ENCODE data around the gene R3HDM2. TPM values are rescaled to one million over a fixed set of nuclear protein-coding genes. Genes with fewer than 3 reads are reported as not detected.

The R3HDM2 gene
- total RNA-seq, 4 donors from 2014 or later, result 30.3 to 41.5 (median 35.1) TPM

- TF ChIP-seq EP300 (IDR thresholded peaks at IDR 0.05), result no peak
- no peak for TF ChIP-seq POLR2AphosphoS5 (IDR thresholded peaks at IDR 0.05)
- no peak for TF ChIP-seq POLR2A (IDR thresholded peaks at IDR 0.05; ENCODE audit: low read depth)
- TF ChIP-seq CTCF (IDR thresholded peaks at IDR 0.05), result no peak
- H3K9me3 ChIP-seq, result no peaks in the 10 kb centered on the region
- H3K27ac ChIP-seq (replicated peaks in 1 of 4), result no peak overlapping the region
- no peaks in the 10 kb centered on the region for H3K27me3 ChIP-seq
- peaks cover 72 to 100% (median 89%) of the 10 kb centered on the region in 4 donors for H3K36me3 ChIP-seq
- intact Hi-C loops (cut with DNase I), result no loop called here
- peaks cover 0 to 11% (median 4%) of the 10 kb centered on the region in 4 donors for H3K4me1 ChIP-seq
- no peak for DNase-seq (ENCODE audit: extremely low spot score)
- no peak overlapping the region for H3K4me3 ChIP-seq
- 85% methylated on average over 5 of the region's 11 CpGs for WGBS
These were observed 227.1 kb downstream of the R3HDM2 start for GRCh38 chr12:57203791-57204190.

Small RNAs within 50 kb of the gene (small RNA-seq; reads per million reads assigned to genes)
- gene RNU6-879P, result 0 reads per million in 3 donors

Other genes starting within 250 kb of the R3HDM2 start
- not detected for gene NXPH4, start 214.2 kb downstream of the R3HDM2 start, total RNA-seq
- gene SHMT2, start 201.3 kb downstream of the R3HDM2 start, total RNA-seq, result 10 to 100 TPM; 22.8 to 60.4 (median 34.6) TPM
- 1 to 10 TPM in 2 of 4 donors, under 1 TPM in 2; 0.42 to 1.7 (median 1.2) TPM for gene STAC3, start 179.9 kb downstream of the R3HDM2 start, total RNA-seq
- gene INHBC, start 3.7 kb upstream of the R3HDM2 start, total RNA-seq, result not detected
- gene INHBE, start 24.3 kb upstream of the R3HDM2 start, total RNA-seq, result not detected
- gene GLI1, start 28.7 kb upstream of the R3HDM2 start, total RNA-seq, result under 1 TPM in 3 of 4 donors, not detected in 1; 0.17 to 0.98 (median 0.84) TPM
- 10 to 100 TPM in 2 of 4 donors, 1 to 10 TPM in 2; 6.0 to 12.9 (median 8.8) TPM for gene ARHGAP9, start 48.8 kb upstream of the R3HDM2 start, total RNA-seq
- 10 to 100 TPM; 53.2 to 81.0 (median 62.7) TPM for gene MARS1, start 57.0 kb upstream of the R3HDM2 start, total RNA-seq
- 10 to 100 TPM; 14.4 to 43.9 (median 24.4) TPM for gene DDIT3, start 89.5 kb upstream of the R3HDM2 start, total RNA-seq
- gene MBD6, start 91.8 kb upstream of the R3HDM2 start, total RNA-seq, result 10 to 100 TPM; 13.8 to 19.9 (median 16.9) TPM
- gene DCTN2, start 116.1 kb upstream of the R3HDM2 start, total RNA-seq, result 100 to 1,000 TPM; 161 to 243 (median 202) TPM
- 1 to 10 TPM; 2.1 to 3.2 (median 2.4) TPM for gene KIF5A, start 119.0 kb upstream of the R3HDM2 start, total RNA-seq
- 10 to 100 TPM; 22.7 to 30.7 (median 29.0) TPM for gene PIP4K2C, start 160.1 kb upstream of the R3HDM2 start, total RNA-seq
- gene DTX3, start 173.8 kb upstream of the R3HDM2 start, total RNA-seq, result 10 to 100 TPM; 39.0 to 68.6 (median 46.8) TPM
- 100 to 1,000 TPM in 3 of 4 donors, 10 to 100 TPM in 1; 77.7 to 133 (median 111) TPM for gene ARHGEF25, start 180.4 kb upstream of the R3HDM2 start, total RNA-seq
- gene B4GALNT1, start 202.2 kb upstream of the R3HDM2 start, total RNA-seq, result 10 to 100 TPM in 2 of 4 donors, 1 to 10 TPM in 2; 2.8 to 10.9 (median 7.3) TPM

Data from esophagus muscularis mucosa (tissue), 4 donors.